Raji (cell line): ENCODE data around the gene CYB561A3.

Source experiments
- POLR2A ChIP-seq: IDR thresholded peaks from 2 replicates; pipeline ENCODE4 v1.6.1; 2011; ENCODE audit warnings: low read depth, low read length, control low read depth; ENCODE audit not compliant: insufficient read depth

The CYB561A3 gene

DNA sequence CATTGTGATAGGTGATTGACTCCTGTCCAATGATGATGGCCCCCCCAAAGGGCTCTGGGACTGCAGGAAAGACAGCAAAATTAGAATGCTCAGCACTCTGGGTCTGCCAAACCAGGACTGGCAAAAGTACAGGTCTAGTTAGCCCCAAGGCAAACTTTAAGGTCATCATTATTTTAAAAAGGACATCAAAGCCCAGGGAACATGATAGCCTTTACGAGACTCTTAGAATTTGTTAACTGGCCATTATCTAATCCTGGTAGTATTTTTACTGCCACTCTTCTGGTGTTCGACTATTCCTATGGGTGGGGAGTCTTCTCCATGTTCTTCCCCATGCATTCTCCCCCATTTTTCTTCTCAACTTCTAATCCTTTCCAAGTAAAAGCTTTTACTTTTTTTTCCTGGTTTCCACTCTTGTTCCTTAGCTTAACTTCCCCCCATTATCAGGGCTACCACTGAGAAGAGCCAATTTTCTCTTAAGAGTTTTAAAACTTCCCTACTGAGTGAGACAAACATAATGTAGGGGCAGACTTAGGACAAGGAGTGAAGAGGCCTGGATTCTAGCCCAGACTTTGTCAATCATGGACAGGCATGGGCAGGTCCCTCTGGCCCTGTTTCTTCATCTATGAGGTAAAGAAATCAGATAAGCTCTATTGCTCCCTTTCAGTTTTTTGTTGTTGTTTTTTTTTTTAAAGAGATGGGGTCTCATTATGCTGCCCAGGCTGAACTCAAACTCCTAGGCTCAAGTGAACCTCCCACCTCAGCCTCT is 35.9 kb downstream of the CYB561A3 start:
- TF ChIP-seq POLR2A: no peak

GRCh38 chr11:61315260-61315659 is 46.4 kb downstream of the CYB561A3 start:
- no peak for TF ChIP-seq POLR2A

GRCh38 chr11:61310749-61311148 is 50.9 kb downstream of the CYB561A3 start:
- no peak for TF ChIP-seq POLR2A

DNA sequence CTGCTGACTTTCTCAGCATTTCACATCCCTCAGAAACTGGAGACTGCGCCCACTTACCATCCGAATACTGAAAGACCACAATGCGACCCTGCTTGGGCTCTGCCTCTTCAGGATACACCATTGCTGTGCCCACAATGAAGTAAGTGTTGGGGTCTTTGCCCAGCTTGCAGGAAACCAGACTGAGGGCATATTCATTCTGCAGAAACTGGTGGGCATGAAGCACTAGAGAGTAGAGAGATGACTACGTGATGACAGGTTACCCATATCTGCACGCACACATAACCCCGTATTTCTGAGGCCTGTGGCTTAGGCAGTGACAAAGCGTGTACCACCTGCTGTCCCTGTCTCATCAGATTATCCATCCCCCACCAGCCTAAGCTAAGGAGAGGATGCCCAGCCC is 51.9 kb downstream of the CYB561A3 start:
- no peak for TF ChIP-seq POLR2A

- TF ChIP-seq POLR2A: no peak
Observed at GRCh38 chr11:61309141-61309540, 52.5 kb downstream of the CYB561A3 start.

- TF ChIP-seq POLR2A: no peak
Observed at GRCh38 chr11:61307354-61307753, 54.3 kb downstream of the CYB561A3 start.

DNA sequence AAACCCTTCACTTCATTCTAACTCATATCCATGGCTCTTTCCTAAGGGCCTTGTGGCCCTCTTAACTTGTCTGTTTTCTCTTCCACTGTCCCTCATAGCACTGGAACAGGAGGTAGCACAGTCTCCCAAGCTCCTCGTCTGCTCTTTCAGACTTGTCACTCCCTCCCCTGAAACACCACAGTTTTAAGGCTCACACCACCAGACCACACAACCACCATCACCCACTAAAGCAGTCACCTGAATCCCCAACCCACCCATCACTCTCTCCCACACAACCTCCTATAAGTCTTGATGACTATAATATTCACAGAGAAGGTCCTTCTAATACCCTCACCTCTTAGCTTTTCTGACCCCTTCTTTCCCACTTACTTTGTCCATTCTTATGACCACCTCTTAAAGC is 55.5 kb downstream of the CYB561A3 start:
- TF ChIP-seq POLR2A: no peak

GRCh38 chr11:61305417-61305816 is 56.3 kb downstream of the CYB561A3 start:
- no peak for TF ChIP-seq POLR2A

GRCh38 chr11:61303725-61304124 is 58.0 kb downstream of the CYB561A3 start:
- no peak for TF ChIP-seq POLR2A

DNA sequence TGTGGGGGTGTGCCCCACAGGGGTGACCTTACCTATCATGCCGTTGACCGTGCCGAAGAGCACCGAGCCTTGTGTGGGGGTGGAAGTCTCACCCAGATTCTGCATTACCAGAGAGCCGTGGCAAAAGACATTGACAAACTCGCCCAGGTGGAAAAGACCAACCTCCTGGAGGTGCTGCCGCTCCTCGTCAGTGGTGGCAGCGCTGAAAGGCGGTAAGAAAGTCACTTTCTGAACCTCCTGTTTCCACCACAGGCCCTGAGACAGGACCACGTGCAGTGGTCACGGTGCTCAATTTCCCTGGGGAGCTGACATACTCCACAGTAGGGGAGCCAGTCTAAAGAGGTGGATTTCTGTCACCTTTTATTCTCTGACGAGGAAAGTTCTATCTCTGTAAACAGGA is 59.1 kb downstream of the CYB561A3 start:
- no peak for TF ChIP-seq POLR2A
